GM23338 (cell line): ENCODE results near the gene AGAP1.

Experiments used
- POLR2AphosphoS5 ChIP-seq: IDR thresholded peaks from 2 replicates; pipeline ENCODE4 v1.6.1; 2016; ENCODE audit warnings: antibody characterized with exemption, low read depth
- ZNF114 ChIP-seq: fragments of 250-450 bp; sonication (Bioruptor Pico); IDR thresholded peaks from 2 replicates; pipeline ENCODE4 v1.5.0; 2020; ENCODE audit warnings: mild to moderate bottlenecking, moderate library complexity
- TF ChIP-seq, protein P1 (sequence below), 2 experiments: fragments of 200-600 bp in 1 of 2; sonication (generic) in 1 of 2; conservative IDR thresholded peaks; 2 replicates each; pipeline versions ENCODE4 v1.5.1 to v1.6.1; 2016 to 2017; ENCODE audit warnings: antibody characterized with exemption in 2 of 2, low read depth in 2 of 2, mild to moderate bottlenecking in 2 of 2, moderate library complexity in 1 of 2
- TF ChIP-seq, protein P2 (sequence below): IDR thresholded peaks from one replicate; pipeline ENCODE4 v1.6.1; 2018; ENCODE audit warnings: antibody characterized with exemption; ENCODE audit not compliant: unreplicated experiment

DNA sequence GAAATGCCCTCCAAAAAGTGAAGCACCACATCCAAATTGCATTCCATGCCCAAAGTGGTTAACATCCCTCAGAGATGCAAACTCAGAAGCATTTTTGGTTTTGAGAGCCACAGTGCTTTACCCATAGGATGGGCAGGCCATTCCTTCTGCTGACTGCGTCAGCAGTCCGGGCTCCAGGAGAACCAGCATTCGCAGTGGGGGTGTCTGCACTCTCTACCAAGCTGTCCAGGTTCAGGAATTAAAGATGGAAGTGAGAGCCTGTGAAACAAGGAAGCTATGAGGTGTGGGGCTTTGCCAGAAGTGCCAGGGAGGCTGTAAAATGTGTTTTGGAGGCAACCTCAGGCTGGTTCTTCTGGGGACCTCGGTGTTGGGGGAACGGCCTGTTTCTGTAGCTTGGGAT, 205.7 kb downstream of the AGAP1 start:
- TF ChIP-seq, protein P1, sequence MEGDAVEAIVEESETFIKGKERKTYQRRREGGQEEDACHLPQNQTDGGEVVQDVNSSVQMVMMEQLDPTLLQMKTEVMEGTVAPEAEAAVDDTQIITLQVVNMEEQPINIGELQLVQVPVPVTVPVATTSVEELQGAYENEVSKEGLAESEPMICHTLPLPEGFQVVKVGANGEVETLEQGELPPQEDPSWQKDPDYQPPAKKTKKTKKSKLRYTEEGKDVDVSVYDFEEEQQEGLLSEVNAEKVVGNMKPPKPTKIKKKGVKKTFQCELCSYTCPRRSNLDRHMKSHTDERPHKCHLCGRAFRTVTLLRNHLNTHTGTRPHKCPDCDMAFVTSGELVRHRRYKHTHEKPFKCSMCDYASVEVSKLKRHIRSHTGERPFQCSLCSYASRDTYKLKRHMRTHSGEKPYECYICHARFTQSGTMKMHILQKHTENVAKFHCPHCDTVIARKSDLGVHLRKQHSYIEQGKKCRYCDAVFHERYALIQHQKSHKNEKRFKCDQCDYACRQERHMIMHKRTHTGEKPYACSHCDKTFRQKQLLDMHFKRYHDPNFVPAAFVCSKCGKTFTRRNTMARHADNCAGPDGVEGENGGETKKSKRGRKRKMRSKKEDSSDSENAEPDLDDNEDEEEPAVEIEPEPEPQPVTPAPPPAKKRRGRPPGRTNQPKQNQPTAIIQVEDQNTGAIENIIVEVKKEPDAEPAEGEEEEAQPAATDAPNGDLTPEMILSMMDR (conservative IDR thresholded peaks at IDR 0.05; ENCODE audit: low read depth in 2 of 2): no peak
- TF ChIP-seq POLR2AphosphoS5: no peak
- TF ChIP-seq, protein P2, sequence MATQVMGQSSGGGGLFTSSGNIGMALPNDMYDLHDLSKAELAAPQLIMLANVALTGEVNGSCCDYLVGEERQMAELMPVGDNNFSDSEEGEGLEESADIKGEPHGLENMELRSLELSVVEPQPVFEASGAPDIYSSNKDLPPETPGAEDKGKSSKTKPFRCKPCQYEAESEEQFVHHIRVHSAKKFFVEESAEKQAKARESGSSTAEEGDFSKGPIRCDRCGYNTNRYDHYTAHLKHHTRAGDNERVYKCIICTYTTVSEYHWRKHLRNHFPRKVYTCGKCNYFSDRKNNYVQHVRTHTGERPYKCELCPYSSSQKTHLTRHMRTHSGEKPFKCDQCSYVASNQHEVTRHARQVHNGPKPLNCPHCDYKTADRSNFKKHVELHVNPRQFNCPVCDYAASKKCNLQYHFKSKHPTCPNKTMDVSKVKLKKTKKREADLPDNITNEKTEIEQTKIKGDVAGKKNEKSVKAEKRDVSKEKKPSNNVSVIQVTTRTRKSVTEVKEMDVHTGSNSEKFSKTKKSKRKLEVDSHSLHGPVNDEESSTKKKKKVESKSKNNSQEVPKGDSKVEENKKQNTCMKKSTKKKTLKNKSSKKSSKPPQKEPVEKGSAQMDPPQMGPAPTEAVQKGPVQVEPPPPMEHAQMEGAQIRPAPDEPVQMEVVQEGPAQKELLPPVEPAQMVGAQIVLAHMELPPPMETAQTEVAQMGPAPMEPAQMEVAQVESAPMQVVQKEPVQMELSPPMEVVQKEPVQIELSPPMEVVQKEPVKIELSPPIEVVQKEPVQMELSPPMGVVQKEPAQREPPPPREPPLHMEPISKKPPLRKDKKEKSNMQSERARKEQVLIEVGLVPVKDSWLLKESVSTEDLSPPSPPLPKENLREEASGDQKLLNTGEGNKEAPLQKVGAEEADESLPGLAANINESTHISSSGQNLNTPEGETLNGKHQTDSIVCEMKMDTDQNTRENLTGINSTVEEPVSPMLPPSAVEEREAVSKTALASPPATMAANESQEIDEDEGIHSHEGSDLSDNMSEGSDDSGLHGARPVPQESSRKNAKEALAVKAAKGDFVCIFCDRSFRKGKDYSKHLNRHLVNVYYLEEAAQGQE: no peak
- no peak for TF ChIP-seq ZNF114
